Activated T-helper 1 cell treated with Interleukin-2 at 50 U/mL for 16 hours (primary cell): ENCODE results near the gene USP5.

Experiments
- DNase-seq: peaks from one replicate; pipeline ENCODE4 v3.0.0-alpha.2; 2020; ENCODE audit warnings: low read depth

Gene USP5

GRCh38 chr12:6851921-6852650, at the start of gene USP5:
USP5 (plus strand) TSS chr12:6852150; CDS start chr12:6852180, 30 bp downstream.
- peak; percentile 98 for DNase-seq

DNA sequence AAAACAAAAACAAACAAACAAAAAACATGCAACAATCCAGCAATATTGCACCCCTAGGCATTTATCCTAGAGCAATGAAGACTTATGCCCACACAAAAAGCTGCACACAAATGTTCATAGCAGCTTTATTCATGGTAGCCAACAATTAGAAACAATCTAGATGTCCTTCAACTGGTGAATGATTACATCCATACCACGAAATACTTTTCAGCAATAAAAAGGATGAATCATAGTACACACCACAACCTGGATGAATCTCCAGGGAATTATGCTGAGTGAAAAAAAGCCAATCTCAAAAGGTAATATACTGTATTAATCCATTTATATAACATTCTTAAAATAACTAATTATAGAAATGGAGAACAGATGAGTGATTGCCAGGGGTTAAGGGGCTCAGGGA, 44.8 kb upstream of the USP5 start:
- DNase-seq = no peak

GRCh38 chr12:6809056-6809455, 42.9 kb upstream of the USP5 start:
- DNase-seq = no peak

- DNase-seq = no peak
Observed at GRCh38 chr12:6810758-6811157, 41.2 kb upstream of the USP5 start.

DNA sequence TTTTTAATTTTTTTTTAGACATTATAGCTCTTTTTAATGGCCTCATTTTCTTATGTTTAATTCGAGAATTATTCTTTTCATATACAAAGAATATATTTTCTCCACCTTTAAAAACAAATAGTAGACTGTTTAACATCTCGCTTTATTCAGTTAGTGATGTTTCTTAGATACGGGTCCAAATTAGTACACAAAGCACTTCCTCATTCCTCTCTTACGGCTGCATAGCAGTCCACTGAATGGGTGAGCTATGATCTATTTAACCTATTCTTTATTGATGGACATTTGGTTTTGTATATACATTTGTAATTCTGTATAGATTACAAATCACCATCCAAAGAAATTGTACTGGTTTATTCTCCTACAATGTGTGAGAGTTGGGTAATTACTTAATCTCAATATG, 38.6 kb upstream of the USP5 start:
- no peak for DNase-seq

- no peak for DNase-seq
Observed at GRCh38 chr12:6816598-6816997, 35.4 kb upstream of the USP5 start.

DNA sequence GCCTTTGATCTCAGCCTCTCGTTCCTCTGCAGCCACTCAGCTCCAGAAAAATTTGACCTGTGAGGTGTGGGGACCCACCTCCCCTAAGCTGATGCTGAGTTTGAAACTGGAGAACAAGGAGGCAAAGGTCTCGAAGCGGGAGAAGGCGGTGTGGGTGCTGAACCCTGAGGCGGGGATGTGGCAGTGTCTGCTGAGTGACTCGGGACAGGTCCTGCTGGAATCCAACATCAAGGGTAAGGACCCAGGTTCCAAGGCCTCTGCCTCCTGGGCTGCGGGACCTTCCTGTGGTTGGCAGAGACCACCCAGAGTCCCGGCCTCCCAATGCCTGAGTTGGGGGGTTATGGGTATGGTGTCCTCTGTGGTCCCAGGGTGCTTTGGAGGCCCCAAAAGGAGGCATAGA, 34.9 kb upstream of the USP5 start:
- no peak for DNase-seq

DNA sequence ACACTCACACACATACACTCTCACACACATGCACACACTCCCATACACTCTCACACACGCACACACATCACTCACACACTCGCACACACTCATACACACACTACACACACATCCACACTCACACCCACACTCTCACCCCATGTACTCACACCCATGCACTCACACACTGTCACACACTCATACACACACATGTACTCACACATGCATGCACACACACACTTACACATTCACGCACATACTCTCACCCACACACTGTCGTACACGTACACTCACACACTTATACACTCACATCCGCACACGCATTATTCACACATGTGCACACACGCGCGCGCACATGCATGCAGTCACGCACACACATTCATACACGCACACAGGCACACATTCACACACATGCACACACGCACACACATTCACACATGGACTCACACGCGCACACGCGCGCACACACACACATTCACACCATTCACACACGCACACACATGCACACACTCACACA, 34.2 kb upstream of the USP5 start:
- DNase-seq = no peak

DNA sequence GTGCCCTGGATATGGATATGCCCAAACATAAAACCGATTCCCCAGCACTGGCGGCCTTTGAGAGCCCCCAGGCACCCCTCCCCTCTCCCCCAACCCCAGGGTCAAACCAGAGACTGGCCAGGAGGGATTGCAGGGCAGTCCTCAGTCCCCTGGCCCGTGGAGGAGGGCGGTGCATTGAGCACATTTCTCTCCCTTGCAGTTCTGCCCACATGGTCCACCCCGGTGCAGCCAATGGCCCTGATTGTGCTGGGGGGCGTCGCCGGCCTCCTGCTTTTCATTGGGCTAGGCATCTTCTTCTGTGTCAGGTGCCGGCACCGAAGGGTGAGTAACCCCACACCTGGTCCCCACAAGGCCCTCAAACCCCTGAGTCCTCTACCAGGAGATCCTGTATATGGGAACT, 33.7 kb upstream of the USP5 start:
- no peak for DNase-seq

DNA sequence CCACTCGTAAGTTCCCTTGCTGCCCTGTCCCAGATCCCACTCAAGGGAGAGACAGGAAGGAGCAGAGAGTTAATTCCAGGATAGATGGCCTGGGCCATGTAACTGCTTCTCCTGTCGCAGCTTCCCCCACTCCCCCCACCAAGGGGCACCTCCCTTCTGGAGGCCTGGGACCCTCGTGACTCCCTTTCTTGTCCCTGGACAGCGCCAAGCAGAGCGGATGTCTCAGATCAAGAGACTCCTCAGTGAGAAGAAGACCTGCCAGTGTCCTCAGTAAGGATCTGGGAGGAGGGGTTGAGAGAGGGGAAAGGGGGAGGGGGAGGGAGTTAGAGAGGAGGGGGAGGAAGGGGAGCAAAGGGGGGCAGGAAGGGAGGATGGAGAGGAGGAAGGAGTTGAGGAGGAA, 33.3 kb upstream of the USP5 start:
- no peak for DNase-seq

DNA sequence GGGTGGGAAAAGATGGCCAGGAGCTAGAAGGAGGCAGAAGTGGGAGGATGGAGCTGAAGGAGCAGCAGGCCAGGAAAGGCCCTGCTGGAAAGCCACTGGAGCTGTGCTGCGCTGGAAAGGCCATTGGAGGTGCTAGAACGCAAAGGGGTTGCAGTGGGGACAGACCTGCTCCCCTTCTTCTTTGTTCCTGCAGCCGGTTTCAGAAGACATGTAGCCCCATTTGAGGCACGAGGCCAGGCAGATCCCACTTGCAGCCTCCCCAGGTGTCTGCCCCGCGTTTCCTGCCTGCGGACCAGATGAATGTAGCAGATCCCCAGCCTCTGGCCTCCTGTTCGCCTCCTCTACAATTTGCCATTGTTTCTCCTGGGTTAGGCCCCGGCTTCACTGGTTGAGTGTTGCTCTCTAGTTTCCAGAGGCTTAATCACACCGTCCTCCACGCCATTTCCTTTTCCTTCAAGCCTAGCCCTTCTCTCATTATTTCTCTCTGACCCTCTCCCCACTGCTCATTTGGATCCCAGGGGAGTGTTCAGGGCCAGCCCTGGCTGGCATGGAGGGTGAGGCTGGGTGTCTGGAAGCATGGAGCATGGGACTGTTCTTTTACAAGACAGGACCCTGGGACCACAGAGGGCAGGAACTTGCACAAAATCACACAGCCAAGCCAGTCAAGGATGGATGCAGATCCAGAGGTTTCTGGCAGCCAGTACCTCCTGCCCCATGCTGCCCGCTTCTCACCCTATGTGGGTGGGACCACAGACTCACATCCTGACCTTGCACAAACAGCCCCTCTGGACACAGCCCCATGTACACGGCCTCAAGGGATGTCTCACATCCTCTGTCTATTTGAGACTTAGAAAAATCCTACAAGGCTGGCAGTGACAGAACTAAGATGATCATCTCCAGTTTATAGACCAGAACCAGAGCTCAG, 32.6 kb upstream of the USP5 start:
- DNase-seq = no peak

- no peak for DNase-seq
Observed at GRCh38 chr12:6820166-6820565, 31.8 kb upstream of the USP5 start.

GRCh38 chr12:6821591-6822425, 30.1 kb upstream of the USP5 start, which contains the start of gene GPR162:
GPR162 (plus strand) TSS chr12:6821821; CDS start chr12:6823899, 2,078 bp downstream.
- no peak for DNase-seq

- DNase-seq = no peak
Observed at GRCh38 chr12:6822426-6823135, 29.4 kb upstream of the USP5 start.

- DNase-seq = no peak
Observed at GRCh38 chr12:6823182-6824084, 28.5 kb upstream of the USP5 start.

- DNase-seq = no peak
Observed at GRCh38 chr12:6824085-6824775, 27.7 kb upstream of the USP5 start.

DNA sequence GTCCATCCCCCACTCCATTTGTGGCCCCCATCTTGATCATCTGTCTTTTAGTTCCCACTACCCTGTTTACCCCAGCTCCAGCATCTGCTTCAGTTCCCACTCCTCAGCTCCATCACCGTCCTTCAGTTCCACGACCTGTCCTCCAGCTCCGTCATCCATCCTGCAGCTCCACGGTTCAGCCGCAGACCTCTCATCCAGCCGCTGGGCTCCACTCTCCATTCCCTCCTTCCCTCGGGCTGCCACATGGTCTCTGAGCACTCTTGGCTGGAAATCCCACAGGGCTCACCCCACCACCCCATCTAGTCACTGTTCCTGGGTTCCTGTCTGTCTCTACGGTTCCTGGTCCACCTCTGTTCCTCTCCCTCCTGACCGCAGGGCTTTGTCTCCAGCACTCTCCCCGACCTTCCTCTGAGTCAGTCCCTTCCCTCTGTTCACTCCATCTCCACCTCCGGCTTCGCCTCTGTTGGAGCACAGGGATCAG, 27.0 kb upstream of the USP5 start:
- no peak for DNase-seq

DNA sequence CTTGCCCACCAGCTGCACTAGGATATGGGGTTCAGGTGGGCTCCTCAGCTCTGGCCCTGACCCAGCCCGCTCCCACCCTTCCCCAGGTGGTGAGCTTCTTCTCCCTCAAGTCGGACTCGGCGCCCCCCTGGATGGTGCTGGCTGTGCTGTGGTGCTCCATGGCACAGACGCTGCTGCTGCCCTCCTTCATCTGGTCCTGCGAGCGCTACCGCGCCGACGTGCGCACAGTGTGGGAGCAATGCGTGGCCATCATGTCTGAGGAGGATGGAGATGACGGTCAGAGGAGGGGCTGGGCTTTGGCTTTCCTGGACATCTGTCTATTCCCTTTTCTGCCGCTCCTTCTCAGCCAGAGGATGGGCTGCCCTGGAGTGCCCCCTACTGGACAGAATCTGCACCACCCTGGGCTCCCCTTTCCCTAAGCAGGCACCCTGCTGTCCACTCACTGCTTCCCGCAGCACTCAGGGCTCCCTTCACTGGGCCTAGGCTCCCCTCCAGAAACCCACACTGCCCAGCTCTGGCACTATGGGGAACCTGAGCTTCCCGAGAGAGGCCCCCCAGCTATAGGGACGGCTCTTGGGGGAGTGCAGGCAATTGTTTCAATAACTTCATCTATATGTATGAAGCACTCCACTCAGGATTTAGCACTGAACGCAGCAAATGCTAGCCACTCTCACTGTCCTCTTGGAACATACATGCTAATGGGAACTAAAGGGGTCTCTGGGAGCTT, 26.4 kb upstream of the USP5 start:
- DNase-seq = peak; percentile 68
